GM12878 (cell line): ENCODE data around the gene SNRPD2.

Experiments
- HCFC1 ChIP-seq: fragments of 150-350 bp; IDR thresholded peaks from 2 replicates; pipeline ENCODE4 v1.6.1; 2014; ENCODE audit warnings: low read length
- TF ChIP-seq, protein P1 (sequence below), 3 experiments: IDR thresholded peaks in 2 of 3; conservative IDR thresholded peaks in 1 of 3; 2 replicates each; pipeline ENCODE4 v1.5.1; 2011; ENCODE audit warnings: low read depth in 3 of 3, low read length in 3 of 3, mild to moderate bottlenecking in 3 of 3, control low read depth in 2 of 3, moderate library complexity in 2 of 3, inconsistent platforms in 1 of 3, mixed read lengths in 1 of 3; ENCODE audit not compliant: control insufficient read depth in 2 of 3, insufficient read depth in 1 of 3; ENCODE audit errors: extremely low read depth in 1 of 3
- TF ChIP-seq, protein P2 (sequence below): IDR thresholded peaks from 2 replicates; pipeline ENCODE4 v1.6.1; 2012; ENCODE audit warnings: low read depth, low read length, improper control_type of control experiment

DNA sequence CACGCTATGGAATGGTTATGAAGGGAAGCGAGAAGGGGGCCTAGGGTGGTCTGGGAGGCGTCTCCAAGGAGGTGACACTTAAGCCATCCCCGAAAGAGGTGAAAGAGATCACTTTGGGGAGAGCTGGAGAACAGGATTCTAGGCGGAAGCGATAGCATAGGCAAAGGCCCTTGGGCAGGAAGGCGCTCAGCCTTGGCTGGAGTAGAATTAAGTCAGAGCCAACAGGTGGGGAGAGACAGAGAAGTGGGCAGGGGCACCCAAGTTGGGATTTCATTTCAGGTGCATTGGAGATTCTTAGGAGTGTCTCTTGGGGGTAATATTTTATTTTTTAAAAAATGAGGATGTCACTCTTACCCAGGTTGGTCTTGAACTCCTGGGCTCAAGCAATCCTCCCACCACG is 9.6 kb downstream of the SNRPD2 start:
- TF ChIP-seq, protein P1, sequence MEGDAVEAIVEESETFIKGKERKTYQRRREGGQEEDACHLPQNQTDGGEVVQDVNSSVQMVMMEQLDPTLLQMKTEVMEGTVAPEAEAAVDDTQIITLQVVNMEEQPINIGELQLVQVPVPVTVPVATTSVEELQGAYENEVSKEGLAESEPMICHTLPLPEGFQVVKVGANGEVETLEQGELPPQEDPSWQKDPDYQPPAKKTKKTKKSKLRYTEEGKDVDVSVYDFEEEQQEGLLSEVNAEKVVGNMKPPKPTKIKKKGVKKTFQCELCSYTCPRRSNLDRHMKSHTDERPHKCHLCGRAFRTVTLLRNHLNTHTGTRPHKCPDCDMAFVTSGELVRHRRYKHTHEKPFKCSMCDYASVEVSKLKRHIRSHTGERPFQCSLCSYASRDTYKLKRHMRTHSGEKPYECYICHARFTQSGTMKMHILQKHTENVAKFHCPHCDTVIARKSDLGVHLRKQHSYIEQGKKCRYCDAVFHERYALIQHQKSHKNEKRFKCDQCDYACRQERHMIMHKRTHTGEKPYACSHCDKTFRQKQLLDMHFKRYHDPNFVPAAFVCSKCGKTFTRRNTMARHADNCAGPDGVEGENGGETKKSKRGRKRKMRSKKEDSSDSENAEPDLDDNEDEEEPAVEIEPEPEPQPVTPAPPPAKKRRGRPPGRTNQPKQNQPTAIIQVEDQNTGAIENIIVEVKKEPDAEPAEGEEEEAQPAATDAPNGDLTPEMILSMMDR (IDR thresholded peaks at IDR 0.05 in 2 of 3, conservative IDR thresholded peaks at IDR 0.05 in 1 of 3; ENCODE audit: control insufficient read depth in 2 of 3, extremely low read depth in 1 of 3, insufficient read depth in 1 of 3, low read depth in 3 of 3, low read length in 3 of 3), result no peak
- TF ChIP-seq HCFC1, result no peak
- TF ChIP-seq, protein P2, sequence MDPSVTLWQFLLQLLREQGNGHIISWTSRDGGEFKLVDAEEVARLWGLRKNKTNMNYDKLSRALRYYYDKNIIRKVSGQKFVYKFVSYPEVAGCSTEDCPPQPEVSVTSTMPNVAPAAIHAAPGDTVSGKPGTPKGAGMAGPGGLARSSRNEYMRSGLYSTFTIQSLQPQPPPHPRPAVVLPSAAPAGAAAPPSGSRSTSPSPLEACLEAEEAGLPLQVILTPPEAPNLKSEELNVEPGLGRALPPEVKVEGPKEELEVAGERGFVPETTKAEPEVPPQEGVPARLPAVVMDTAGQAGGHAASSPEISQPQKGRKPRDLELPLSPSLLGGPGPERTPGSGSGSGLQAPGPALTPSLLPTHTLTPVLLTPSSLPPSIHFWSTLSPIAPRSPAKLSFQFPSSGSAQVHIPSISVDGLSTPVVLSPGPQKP, result no peak
